H1 (cell line): ENCODE data around the gene SPAG4. TPM values are rescaled to one million over a fixed set of nuclear protein-coding genes. Genes with fewer than 3 reads are reported as not detected.

Experiments used
- CTCF ChIA-PET: fragments of 300-600 bp; sonication (Branson Sonifier 250); formaldehyde crosslinking; loops from one replicate; lab custom pipeline; 2021; ENCODE audit not compliant: partially characterized antibody; lab: Charles Lee
- POLR2A ChIA-PET: fragments of 300-600 bp; sonication (Branson Sonifier 250); formaldehyde crosslinking; loops from one replicate; lab custom pipeline; 2021; ENCODE audit warnings: inconsistent platforms; ENCODE audit not compliant: partially characterized antibody; lab: Charles Lee
- DNase-seq, 2 experiments: peaks; one replicate each; pipeline versions ENCODE4 v3.0.0 to v3.0.0-alpha.2; 2010 to 2022; ENCODE audit warnings: low spot score in 2 of 2, low read depth in 1 of 2, mixed read lengths in 1 of 2
- FAIRE-seq: peaks from 2 replicates; lab custom pipeline; 2011; peaks lifted over from hg19 to GRCh38; lab: Jason Lieb, UNC
- H2AFZ ChIP-seq: 2 replicates; pipeline ENCODE4 v1.8.1; 2012; ENCODE audit warnings: low read length, inconsistent platforms
- H2AK5ac ChIP-seq: 2 replicates; pipeline ENCODE4 v1.6.1; 2013; ENCODE audit warnings: low read depth, low read length
- H2BK120ac ChIP-seq: replicated peaks from 2 replicates; pipeline ENCODE3; 2013; ENCODE audit warnings: low read depth, low read length, inconsistent platforms
- H2BK12ac ChIP-seq: 2 replicates; pipeline ENCODE4 v1.6.1; 2013; ENCODE audit warnings: low read depth, low read length
- H2BK15ac ChIP-seq: 2 replicates; pipeline ENCODE4 v1.6.1; 2013; ENCODE audit warnings: low read length
- H2BK20ac ChIP-seq: 2 replicates; pipeline ENCODE4 v1.6.1; 2013; ENCODE audit warnings: low read length
- H2BK5ac ChIP-seq: 2 replicates; pipeline ENCODE4 v1.6.1; 2013; ENCODE audit warnings: low read depth, low read length
- H3K14ac ChIP-seq: 2 replicates; pipeline ENCODE4 v1.6.1; 2013; ENCODE audit warnings: inconsistent platforms; ENCODE audit not compliant: insufficient read length
- H3K18ac ChIP-seq: 2 replicates; pipeline ENCODE4 v1.6.1; 2013; ENCODE audit warnings: low read length; ENCODE audit errors: extremely low read depth
- H3K23ac ChIP-seq: 2 replicates; pipeline ENCODE4 v1.6.1; 2013; ENCODE audit warnings: inconsistent platforms; ENCODE audit not compliant: insufficient read length
- H3K23me2 ChIP-seq: 2 replicates; pipeline ENCODE4 v1.6.1; 2013; ENCODE audit warnings: low read depth, low read length
- H3K27ac ChIP-seq: 2 replicates; pipeline ENCODE4 v1.6.1; 2011; ENCODE audit warnings: low read depth, low read length, inconsistent platforms
- H3K27me3 ChIP-seq, 4 experiments: replicated peaks in 1 of 4; 1 replicate in 1 of 4; 2 replicates in 3 of 4; pipeline versions ENCODE4 v1.6.1 to v1.8.1; 2011 to 2013; ENCODE audit warnings: low read length in 3 of 4, mild to moderate bottlenecking in 3 of 4, inconsistent platforms in 2 of 4, mixed read lengths in 2 of 4, moderate library complexity in 1 of 4; ENCODE audit not compliant: control insufficient read depth in 3 of 4, insufficient read depth in 3 of 4; ENCODE audit errors: extremely low read depth in 1 of 4
- H3K36me3 ChIP-seq, 4 experiments: 2 replicates each; pipeline versions ENCODE4 v1.6.1 to v1.8.1; 2011 to 2013; ENCODE audit warnings: mild to moderate bottlenecking in 4 of 4, low read length in 3 of 4, moderate library complexity in 2 of 4, control low read depth in 1 of 4, inconsistent platforms in 1 of 4; ENCODE audit not compliant: insufficient read depth in 4 of 4, control insufficient read depth in 2 of 4
- H3K4ac ChIP-seq: replicated peaks from 2 replicates; pipeline ENCODE3; 2013; ENCODE audit warnings: low read length, low read depth, mixed read lengths, inconsistent platforms; ENCODE audit not compliant: insufficient read length
- H3K4me1 ChIP-seq, 4 experiments: replicated peaks in 1 of 4; 1 replicate in 1 of 4; 2 replicates in 3 of 4; pipeline versions ENCODE4 v1.6.1 to v1.8.1; 2011 to 2013; ENCODE audit warnings: low read length in 3 of 4, inconsistent platforms in 2 of 4, mixed read lengths in 1 of 4; ENCODE audit not compliant: insufficient read depth in 4 of 4, control insufficient read depth in 3 of 4
- H3K4me2 ChIP-seq, 2 experiments: 2 replicates each; pipeline versions ENCODE4 v1.6.1 to v1.8.1; 2011 to 2013; ENCODE audit warnings: low read depth in 2 of 2, low read length in 2 of 2, control low read depth in 1 of 2, inconsistent platforms in 1 of 2, mild to moderate bottlenecking in 1 of 2; ENCODE audit not compliant: insufficient read depth in 1 of 2
- H3K4me3 ChIP-seq, 4 experiments: fragments of 200-600, 300-600 bp in 1 of 4; sonication (generic), shearing (Covaris generic), sonication (Bioruptor Twin) in 1 of 4; 2 replicates each; pipeline versions ENCODE4 v1.5.1 to v1.8.1; 2011 to 2016; ENCODE audit warnings: low read length in 4 of 4, low read depth in 3 of 4, control low read depth in 2 of 4, inconsistent platforms in 2 of 4, mild to moderate bottlenecking in 2 of 4, mixed read lengths in 1 of 4, moderate library complexity in 1 of 4; ENCODE audit not compliant: insufficient read depth in 2 of 4; ENCODE audit errors: extremely low read depth in 1 of 4
- H3K56ac ChIP-seq: replicated peaks from 2 replicates; pipeline ENCODE3; 2013; ENCODE audit warnings: low read depth, mild to moderate bottlenecking, mixed read lengths, low read length, inconsistent platforms; ENCODE audit not compliant: insufficient read length
- H3K79me1 ChIP-seq: 2 replicates; pipeline ENCODE4 v1.6.1; 2013; ENCODE audit warnings: low read depth, low read length, control low read depth
- H3K79me2 ChIP-seq, 2 experiments: 2 replicates each; pipeline versions ENCODE4 v1.6.1 to v1.8.1; 2012 to 2013; ENCODE audit warnings: low read length in 2 of 2, mild to moderate bottlenecking in 2 of 2, inconsistent platforms in 1 of 2; ENCODE audit not compliant: insufficient read depth in 2 of 2, control insufficient read depth in 1 of 2
- H3K9ac ChIP-seq, 4 experiments: replicated peaks in 1 of 4; 1 replicate in 1 of 4; 2 replicates in 3 of 4; pipeline versions ENCODE4 v1.6.1 to v1.8.1; 2011 to 2013; ENCODE audit warnings: low read depth in 3 of 4, low read length in 3 of 4, control low read depth in 2 of 4, mild to moderate bottlenecking in 2 of 4, moderate library complexity in 2 of 4, inconsistent platforms in 1 of 4; ENCODE audit errors: extremely low read depth in 1 of 4
- H3K9me3 ChIP-seq, 2 experiments: 2 replicates each; pipeline versions ENCODE4 v1.6.1 to v1.8.1; 2012 to 2013; ENCODE audit warnings: mild to moderate bottlenecking in 2 of 2, moderate library complexity in 2 of 2, control low read depth in 1 of 2, inconsistent platforms in 1 of 2, low read depth in 1 of 2, low read length in 1 of 2, mixed read lengths in 1 of 2; ENCODE audit not compliant: insufficient read depth in 2 of 2
- H4K20me1 ChIP-seq, 2 experiments: replicated peaks in 1 of 2; 2 replicates each; pipeline versions ENCODE3 to v1.8.1; 2011 to 2013; ENCODE audit warnings: inconsistent platforms in 2 of 2, low read length in 2 of 2, mild to moderate bottlenecking in 1 of 2; ENCODE audit not compliant: insufficient read depth in 2 of 2, control insufficient read depth in 1 of 2
- H4K5ac ChIP-seq: 2 replicates; pipeline ENCODE4 v1.6.1; 2013; ENCODE audit warnings: low read length, low read depth, mixed read lengths, inconsistent platforms; ENCODE audit not compliant: insufficient read length
- H4K8ac ChIP-seq: 2 replicates; pipeline ENCODE4 v1.8.0; 2013; ENCODE audit warnings: mild to moderate bottlenecking, moderate library complexity, low read length, inconsistent platforms; ENCODE audit not compliant: insufficient read depth; ENCODE audit errors: extremely low read depth
- H4K91ac ChIP-seq: replicated peaks from 2 replicates; pipeline ENCODE3; 2013; ENCODE audit warnings: low read length, mixed read lengths, inconsistent platforms; ENCODE audit not compliant: insufficient read length
- TCF12 ChIP-seq: IDR thresholded peaks from 2 replicates; pipeline ENCODE4 v1.6.1; 2011; ENCODE audit warnings: low read depth, mild to moderate bottlenecking, low read length
- WGBS, 2 experiments: shearing (Covaris generic) in 1 of 2; methylation state at CpG; one replicate each; pipeline versions ENCODE4 v1.1.6 to v1.1.7; 2013 to 2015; ENCODE audit warnings: low lambda C conversion rate in 2 of 2, mixed read lengths in 2 of 2, inconsistent platforms in 1 of 2, low coverage in 1 of 2, missing lambda C conversion rate in 1 of 2; ENCODE audit not compliant: insufficient replicate concordance in 2 of 2, insufficient coverage in 1 of 2, insufficient read length in 1 of 2; ENCODE audit errors: extremely low coverage in 1 of 2, missing lambda C conversion rate in 1 of 2; 5-methylcytosine and 5-hydroxymethylcytosine counted together
- polyA plus RNA-seq, 7 experiments: library from polyadenylated mRNA; depleted of rRNA in 3 of 7; stranded (reverse) in 5 of 7; unstranded in 2 of 7; fragments of >200 nt in 5 of 7; fragments of 200-250 nt in 2 of 7; gene quantifications; 1 replicate in 5 of 7; 2 replicates in 1 of 7; 4 replicates in 1 of 7; pipeline versions ENCODE4 v1.2.1 to v1.2.3, GENCODE V29; 2011 to 2013; ENCODE audit warnings: missing spikeins in 2 of 7, mixed read lengths in 2 of 7
- total RNA-seq: library from RNA; stranded (reverse); fragmentation: NEBNext Ultra II Directional; extraction: Animal tissue kit (Norgen Biotek cat#: 25700); gene quantifications from 2 replicates; pipeline ENCODE4 v1.2.1, GENCODE V29; 2021

The SPAG4 gene
- total and polyA plus RNA-seq, 2 of the 8 experiments (the other 6 are each of a cell fraction or from before 2014, with no cell fraction given) = 2.4 to 6.0 TPM

DNA sequence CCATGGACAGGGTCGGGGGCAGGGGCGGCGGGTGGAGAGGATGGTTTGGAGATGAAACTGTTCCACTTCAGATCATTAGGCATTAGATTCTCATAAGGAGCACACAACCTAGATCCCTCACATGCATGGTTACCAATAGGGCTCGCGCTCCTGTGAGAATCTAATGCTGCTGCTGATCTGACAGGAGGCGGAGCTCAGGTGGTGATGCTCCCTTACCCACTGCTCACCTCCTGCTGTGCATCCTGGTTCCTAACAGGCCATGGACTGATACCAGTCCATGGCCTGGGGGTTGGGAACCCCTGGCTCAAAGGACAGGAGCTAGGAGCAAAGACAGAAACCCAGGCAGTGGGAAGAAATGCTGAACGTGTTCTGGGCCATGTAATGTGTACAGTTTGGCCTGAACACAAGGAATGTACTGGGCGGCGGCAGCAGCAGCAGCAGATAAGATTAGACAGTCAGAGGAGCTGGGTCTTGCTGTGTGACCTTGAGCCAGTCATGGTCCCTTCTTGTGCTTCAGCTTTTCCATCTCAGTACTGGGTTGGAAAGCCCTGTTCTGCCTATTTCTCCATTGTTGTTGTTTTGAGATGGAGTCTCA lies 4.7 kb upstream of the SPAG4 start:
- H2AFZ ChIP-seq = no peak overlapping the region
- no peak overlapping the region for H2BK15ac ChIP-seq
- H3K23me2 ChIP-seq = peaks cover 2% of the 10 kb centered on the region; the same call in 1 of the 2 replicates
- no peak overlapping the region for H2BK12ac ChIP-seq
- H3K18ac ChIP-seq = no peak overlapping the region
- H3K9me3 ChIP-seq = no peaks in the 10 kb centered on the region
- no peaks in the 10 kb centered on the region for H3K79me1 ChIP-seq
- H2BK5ac ChIP-seq = no peak overlapping the region
- no peaks in the 10 kb centered on the region for H4K20me1 ChIP-seq
- H4K91ac ChIP-seq = no peak overlapping the region
- FAIRE-seq = no peak
- ChIA-PET CTCF (interaction anchor here (0.5 to 1.8 kb wide), 8 partner anchors 9 to 344 kb away, joined by 3 to 7 read pairs (median 3); partner anchors contain the start of gene SCAND1), POLR2A (interaction anchor here (1.0 kb wide), 1 partner anchor 161 kb away, joined by 3 read pairs; the partner anchor contains the start of gene PHF20)
- no peak overlapping the region for H3K23ac ChIP-seq
- no peak overlapping the region for H2BK120ac ChIP-seq
- no peak overlapping the region for H3K56ac ChIP-seq
- no peak overlapping the region for H3K4ac ChIP-seq
- no peak overlapping the region for H3K9ac ChIP-seq
- 93% methylated on average over 9 of the region's 9 CpGs; no CpG with 5 or more reads in 1 of the 2 experiments for WGBS, 2 experiments
- peaks cover 0 to 4% (median 0%) of the 10 kb centered on the region in 4 experiments; a peak in 2 of 7 replicates for H3K27me3 ChIP-seq
- H3K14ac ChIP-seq = no peak overlapping the region
- no peak overlapping the region for H2BK20ac ChIP-seq
- no peaks in the 10 kb centered on the region; a peak in 2 of 7 replicates for H3K4me1 ChIP-seq
- H3K79me2 ChIP-seq = no peaks in the 10 kb centered on the region
- no peak for TF ChIP-seq TCF12
- no peak overlapping the region for H4K5ac ChIP-seq
- DNase-seq = no peak
- no peak overlapping the region for H3K4me2 ChIP-seq
- no peak overlapping the region for H3K4me3 ChIP-seq
- H3K36me3 ChIP-seq = no peaks in the 10 kb centered on the region
- H4K8ac ChIP-seq = no peak overlapping the region
- H2AK5ac ChIP-seq = no peak overlapping the region
- no peak overlapping the region for H3K27ac ChIP-seq
